K562 (cell line): ENCODE measurements around the gene IL27RA. TPM values are rescaled to one million over a fixed set of nuclear protein-coding genes. Genes with fewer than 3 reads are reported as not detected.
A peak's percentile ranks its signal among the peaks of the same experiment; 100 is the strongest.

Experiments used
- ATF1 ChIP-seq, 2 experiments: fragments of 450-650 bp in 1 of 2; IDR thresholded peaks; 2 replicates each; pipeline ENCODE4 v1.6.1; 2016; ENCODE audit warnings: missing compliant biosample characterization in 1 of 2, missing genetic modification characterization in 1 of 2
- CHD1 ChIP-seq: fragments of 200-600 bp; sonication (generic); IDR thresholded peaks from one replicate; pipeline ENCODE4 v1.6.1; 2012; ENCODE audit warnings: mild to moderate bottlenecking, moderate library complexity, low read length, inconsistent platforms
- EHMT2 ChIP-seq: fragments of 450-650 bp; IDR thresholded peaks from 2 replicates; pipeline ENCODE4 v1.6.1; 2018; ENCODE audit warnings: antibody characterized with exemption
- FOXP1 ChIP-seq: sonication (generic); formaldehyde crosslinking; IDR thresholded peaks from 2 replicates; pipeline ENCODE4 v1.8.0; 2022; ENCODE audit warnings: mild to moderate bottlenecking, missing genetic modification reagents
- IFI16 ChIP-seq: fragments of 250-450 bp; sonication (Bioruptor Pico); IDR thresholded peaks from 2 replicates; pipeline ENCODE4 v2.1.2; 2022; ENCODE audit warnings: mild to moderate bottlenecking, inconsistent platforms
- JUNB ChIP-seq: fragments of 450-650 bp; formaldehyde crosslinking; conservative IDR thresholded peaks from 2 replicates; pipeline ENCODE4 v1.4.0; 2020; ENCODE audit warnings: mild to moderate bottlenecking
- MBD2 ChIP-seq: sonication (generic); IDR thresholded peaks from 2 replicates; pipeline ENCODE4 v1.6.1; 2016; ENCODE audit warnings: low read depth, borderline replicate concordance
- MTA1 ChIP-seq: fragments of 450-650 bp; IDR thresholded peaks from 2 replicates; pipeline ENCODE4 v1.6.1; 2017; ENCODE audit warnings: borderline replicate concordance
- MTA2 ChIP-seq: fragments of 450-650 bp; IDR thresholded peaks from 2 replicates; pipeline ENCODE4 v1.6.1; 2016; ENCODE audit warnings: low read depth
- PHB ChIP-seq: fragments of 250-450 bp; sonication (Bioruptor Pico); IDR thresholded peaks from 2 replicates; pipeline ENCODE4 v1.5.0; 2021
- PHF20 ChIP-seq: fragments of 450-650 bp; IDR thresholded peaks from 2 replicates; pipeline ENCODE4 v1.6.1; 2018; ENCODE audit not compliant: partially characterized antibody
- PTTG1 ChIP-seq: fragments of 450-650 bp; IDR thresholded peaks from 2 replicates; pipeline ENCODE4 v1.6.1; 2016; ENCODE audit warnings: low read depth, mild to moderate bottlenecking, missing genetic modification characterization, missing compliant biosample characterization
- RBM25 ChIP-seq: fragments of 200-400 bp; formaldehyde crosslinking; IDR thresholded peaks from 2 replicates; pipeline ENCODE4 v1.6.1; 2018; ENCODE audit warnings: low read length, low read depth, moderate library complexity; ENCODE audit not compliant: severe bottlenecking
- RBM34 ChIP-seq: fragments of 200-400 bp; formaldehyde crosslinking; IDR thresholded peaks from 2 replicates; pipeline ENCODE4 v1.6.1; 2018; ENCODE audit warnings: low read length, borderline replicate concordance; ENCODE audit not compliant: insufficient read depth
- RUNX1 ChIP-seq: sonication (generic); IDR thresholded peaks from 2 replicates; pipeline ENCODE4 v1.6.1; 2016; ENCODE audit warnings: antibody characterized with exemption, low read depth
- SLC30A9 ChIP-seq: fragments of 250-450 bp; sonication (Bioruptor Pico); IDR thresholded peaks from 2 replicates; pipeline ENCODE4 v1.8.0; 2022; ENCODE audit warnings: mild to moderate bottlenecking, moderate library complexity
- SMAD2 ChIP-seq: fragments of 150-350 bp; IDR thresholded peaks from 2 replicates; pipeline ENCODE4 v1.6.1; 2014; ENCODE audit warnings: low read depth, mild to moderate bottlenecking, low read length
- SMARCE1 ChIP-seq: fragments of 450-650 bp; IDR thresholded peaks from 2 replicates; pipeline ENCODE4 v1.7.1; 2016; ENCODE audit warnings: mild to moderate bottlenecking
- TAL1 ChIP-seq: fragments of 450-650 bp; IDR thresholded peaks from 2 replicates; pipeline ENCODE4 v1.6.1; 2016; ENCODE audit warnings: mild to moderate bottlenecking
- ZNF217 ChIP-seq: sonication (generic); formaldehyde crosslinking; IDR thresholded peaks from 2 replicates; pipeline ENCODE4 v1.8.0; 2022; ENCODE audit warnings: mild to moderate bottlenecking, missing genetic modification reagents
- ZNF696 ChIP-seq: fragments of 250-450 bp; sonication (Bioruptor Pico); conservative IDR thresholded peaks from 2 replicates; pipeline ENCODE4 v1.4.0; 2020; ENCODE audit warnings: mild to moderate bottlenecking, moderate library complexity
- ZNF79 ChIP-seq: fragments of 250-450 bp; sonication (Bioruptor Pico); IDR thresholded peaks from 2 replicates; pipeline ENCODE4 v1.4.0; 2020; ENCODE audit warnings: low read depth, mild to moderate bottlenecking, moderate library complexity
- polyA plus RNA-seq, 8 experiments: library from polyadenylated mRNA; depleted of rRNA in 4 of 8; stranded (reverse) in 5 of 8; unstranded in 3 of 8; fragments of >200 nt; fragmentation: Nextera tagmentation in 2 of 8; fragmentation: Illumina TruSeq in 1 of 8; extraction: Ambion mirVana in 2 of 8; extraction: Trizol in 1 of 8; gene quantifications; 2 replicates each; pipeline versions ENCODE4 v1.2.1 to v1.2.3, GENCODE V29; 2011 to 2014; ENCODE audit warnings: inconsistent platforms in 1 of 8, missing spikeins in 1 of 8
- total RNA-seq, 7 experiments: library from RNA; depleted of rRNA in 6 of 7; stranded (reverse); fragments of >200 nt in 6 of 7; fragmentation: Illumina TruSeq in 2 of 7; extraction: Trizol in 2 of 7; gene quantifications; 2 replicates each; pipeline versions ENCODE4 v1.2.1 to v1.2.3, GENCODE V29; 2011 to 2021; ENCODE audit warnings: low replicate concordance in 1 of 7
- TF ChIP-seq, protein P1 (sequence below), 2 experiments: fragments of 450-650 bp; conservative IDR thresholded peaks; 2 replicates each; pipeline ENCODE4 v1.6.1; 2017; ENCODE audit warnings: mild to moderate bottlenecking in 2 of 2, moderate library complexity in 2 of 2
- TF ChIP-seq, protein P2 (sequence below): fragments of 450-650 bp; formaldehyde crosslinking; IDR thresholded peaks from 2 replicates; pipeline ENCODE4 v1.4.0; 2020; ENCODE audit warnings: mild to moderate bottlenecking, moderate library complexity
- TF ChIP-seq, protein P3 (sequence below): fragments of 450-650 bp; formaldehyde crosslinking; IDR thresholded peaks from 2 replicates; pipeline ENCODE4 v1.4.0; 2020; ENCODE audit warnings: mild to moderate bottlenecking, moderate library complexity
- TF ChIP-seq, protein P4 (sequence below): fragments of 450-650 bp; formaldehyde crosslinking; IDR thresholded peaks from 2 replicates; pipeline ENCODE4 v1.4.0; 2020; ENCODE audit warnings: mild to moderate bottlenecking, mixed read lengths

Gene IL27RA
- total and polyA plus RNA-seq, 9 of the 15 experiments (the other 6 are each of a cell fraction or from before 2014, with no cell fraction given) = 1.9 to 15.9 (median 12.0) TPM

DNA sequence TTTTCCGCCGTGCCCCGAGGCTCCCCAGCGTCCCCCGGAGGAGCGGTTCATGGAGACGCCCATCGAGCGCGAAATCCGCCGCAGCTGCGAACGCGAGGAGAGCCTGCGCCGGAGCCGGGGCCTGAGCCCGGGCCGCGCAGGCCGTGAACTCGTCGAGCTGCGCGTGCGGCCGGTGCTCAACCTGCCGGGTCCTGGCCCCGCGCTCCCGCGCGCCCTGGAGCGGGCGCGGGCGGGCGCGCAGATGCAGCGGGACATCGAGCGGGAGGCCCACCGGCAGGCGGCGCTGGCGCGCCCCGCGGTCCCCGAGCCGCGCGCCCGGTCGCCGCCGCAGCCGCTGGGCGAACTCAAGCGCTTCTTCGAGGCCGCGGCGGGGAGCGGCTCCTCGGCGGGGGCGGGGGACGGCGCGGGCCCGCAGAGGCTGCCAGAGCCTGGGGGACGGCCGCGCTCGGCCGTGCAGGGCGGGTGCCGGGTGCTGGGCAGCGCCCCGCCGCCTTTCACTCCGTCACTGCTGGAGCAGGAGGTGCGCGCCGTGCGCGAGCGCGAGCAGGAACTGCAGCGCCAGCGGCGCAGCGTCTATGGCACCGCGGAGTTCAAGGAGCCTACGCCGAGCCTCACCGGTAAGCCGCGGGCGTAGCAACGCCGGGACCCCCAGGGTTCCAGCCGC is 41.8 kb downstream of the IL27RA start (continued):
- TF ChIP-seq ATF1 (CRISPR knock-in tag; IDR thresholded peaks at IDR 0.05) (no peak), ATF1 (tag; IDR thresholded peaks at IDR 0.05) (no peak), SMAD2 (no peak), MBD2 (no peak), CHD1 (no peak), JUNB (no peak), SLC30A9 (no peak), ZNF79 (CRISPR knock-in tag) (no peak), MTA1 (no peak), IFI16 (no peak), ZNF696 (CRISPR knock-in tag) (no peak), ZNF217 (CRISPR knock-in tag) (no peak), PHF20 (no peak), PHB (no peak), RBM34 (no peak), RBM25 (peak; percentile 37), EHMT2 (no peak), PTTG1 (tag) (no peak), RUNX1 (no peak), TAL1 (no peak), MTA2 (no peak), SMARCE1 (no peak), FOXP1 (CRISPR knock-in tag) (0 out of 2 replicates have a peak, but pooled peaks have one; percentile 10)
- TF ChIP-seq, protein P1, sequence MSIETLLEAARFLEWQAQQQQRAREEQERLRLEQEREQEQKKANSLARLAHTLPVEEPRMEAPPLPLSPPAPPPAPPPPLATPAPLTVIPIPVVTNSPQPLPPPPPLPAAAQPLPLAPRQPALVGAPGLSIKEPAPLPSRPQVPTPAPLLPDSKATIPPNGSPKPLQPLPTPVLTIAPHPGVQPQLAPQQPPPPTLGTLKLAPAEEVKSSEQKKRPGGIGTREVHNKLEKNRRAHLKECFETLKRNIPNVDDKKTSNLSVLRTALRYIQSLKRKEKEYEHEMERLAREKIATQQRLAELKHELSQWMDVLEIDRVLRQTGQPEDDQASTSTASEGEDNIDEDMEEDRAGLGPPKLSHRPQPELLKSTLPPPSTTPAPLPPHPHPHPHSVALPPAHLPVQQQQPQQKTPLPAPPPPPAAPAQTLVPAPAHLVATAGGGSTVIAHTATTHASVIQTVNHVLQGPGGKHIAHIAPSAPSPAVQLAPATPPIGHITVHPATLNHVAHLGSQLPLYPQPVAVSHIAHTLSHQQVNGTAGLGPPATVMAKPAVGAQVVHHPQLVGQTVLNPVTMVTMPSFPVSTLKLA (conservative IDR thresholded peaks at IDR 0.05) = no peak
- TF ChIP-seq, protein P2, sequence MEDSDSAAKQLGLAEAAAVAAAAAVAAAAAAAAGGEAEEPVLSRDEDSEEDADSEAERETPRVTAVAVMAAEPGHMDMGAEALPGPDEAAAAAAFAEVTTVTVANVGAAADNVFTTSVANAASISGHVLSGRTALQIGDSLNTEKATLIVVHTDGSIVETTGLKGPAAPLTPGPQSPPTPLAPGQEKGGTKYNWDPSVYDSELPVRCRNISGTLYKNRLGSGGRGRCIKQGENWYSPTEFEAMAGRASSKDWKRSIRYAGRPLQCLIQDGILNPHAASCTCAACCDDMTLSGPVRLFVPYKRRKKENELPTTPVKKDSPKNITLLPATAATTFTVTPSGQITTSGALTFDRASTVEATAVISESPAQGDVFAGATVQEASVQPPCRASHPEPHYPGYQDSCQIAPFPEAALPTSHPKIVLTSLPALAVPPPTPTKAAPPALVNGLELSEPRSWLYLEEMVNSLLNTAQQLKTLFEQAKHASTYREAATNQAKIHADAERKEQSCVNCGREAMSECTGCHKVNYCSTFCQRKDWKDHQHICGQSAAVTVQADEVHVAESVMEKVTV (CRISPR knock-in tag) = no peak
- TF ChIP-seq, protein P3, sequence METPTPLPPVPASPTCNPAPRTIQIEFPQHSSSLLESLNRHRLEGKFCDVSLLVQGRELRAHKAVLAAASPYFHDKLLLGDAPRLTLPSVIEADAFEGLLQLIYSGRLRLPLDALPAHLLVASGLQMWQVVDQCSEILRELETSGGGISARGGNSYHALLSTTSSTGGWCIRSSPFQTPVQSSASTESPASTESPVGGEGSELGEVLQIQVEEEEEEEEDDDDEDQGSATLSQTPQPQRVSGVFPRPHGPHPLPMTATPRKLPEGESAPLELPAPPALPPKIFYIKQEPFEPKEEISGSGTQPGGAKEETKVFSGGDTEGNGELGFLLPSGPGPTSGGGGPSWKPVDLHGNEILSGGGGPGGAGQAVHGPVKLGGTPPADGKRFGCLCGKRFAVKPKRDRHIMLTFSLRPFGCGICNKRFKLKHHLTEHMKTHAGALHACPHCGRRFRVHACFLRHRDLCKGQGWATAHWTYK (CRISPR knock-in tag) = no peak
- TF ChIP-seq, protein P4, sequence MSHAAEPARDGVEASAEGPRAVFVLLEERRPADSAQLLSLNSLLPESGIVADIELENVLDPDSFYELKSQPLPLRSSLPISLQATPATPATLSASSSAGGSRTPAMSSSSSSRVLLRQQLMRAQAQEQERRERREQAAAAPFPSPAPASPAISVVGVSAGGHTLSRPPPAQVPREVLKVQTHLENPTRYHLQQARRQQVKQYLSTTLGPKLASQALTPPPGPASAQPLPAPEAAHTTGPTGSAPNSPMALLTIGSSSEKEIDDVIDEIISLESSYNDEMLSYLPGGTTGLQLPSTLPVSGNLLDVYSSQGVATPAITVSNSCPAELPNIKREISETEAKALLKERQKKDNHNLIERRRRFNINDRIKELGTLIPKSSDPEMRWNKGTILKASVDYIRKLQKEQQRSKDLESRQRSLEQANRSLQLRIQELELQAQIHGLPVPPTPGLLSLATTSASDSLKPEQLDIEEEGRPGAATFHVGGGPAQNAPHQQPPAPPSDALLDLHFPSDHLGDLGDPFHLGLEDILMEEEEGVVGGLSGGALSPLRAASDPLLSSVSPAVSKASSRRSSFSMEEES (CRISPR knock-in tag) = no peak
